Measurements from ENCODE around the gene CACNA2D3. TPM values are rescaled to one million over a fixed set of nuclear protein-coding genes. Genes with fewer than 3 reads are reported as not detected.

CACNA2D3 gene
- total and polyA plus RNA-seq, 12 donors = 0.51 to 43.5 (median 19.3) TPM

- H3K27me3 ChIP-seq = no peaks in the 10 kb centered on the region
- no peak overlapping the region for H3K4me3 ChIP-seq
- no peaks in the 10 kb centered on the region for H3K36me3 ChIP-seq
- no peak for ATAC-seq
- intact Hi-C loops (cut with DNase I) = no loop called here
- peaks cover 0 to 3% (median 0%) of the 10 kb centered on the region in 11 donors for H3K9me3 ChIP-seq
- H3K27ac ChIP-seq = no peak overlapping the region
- TF ChIP-seq, protein P1, sequence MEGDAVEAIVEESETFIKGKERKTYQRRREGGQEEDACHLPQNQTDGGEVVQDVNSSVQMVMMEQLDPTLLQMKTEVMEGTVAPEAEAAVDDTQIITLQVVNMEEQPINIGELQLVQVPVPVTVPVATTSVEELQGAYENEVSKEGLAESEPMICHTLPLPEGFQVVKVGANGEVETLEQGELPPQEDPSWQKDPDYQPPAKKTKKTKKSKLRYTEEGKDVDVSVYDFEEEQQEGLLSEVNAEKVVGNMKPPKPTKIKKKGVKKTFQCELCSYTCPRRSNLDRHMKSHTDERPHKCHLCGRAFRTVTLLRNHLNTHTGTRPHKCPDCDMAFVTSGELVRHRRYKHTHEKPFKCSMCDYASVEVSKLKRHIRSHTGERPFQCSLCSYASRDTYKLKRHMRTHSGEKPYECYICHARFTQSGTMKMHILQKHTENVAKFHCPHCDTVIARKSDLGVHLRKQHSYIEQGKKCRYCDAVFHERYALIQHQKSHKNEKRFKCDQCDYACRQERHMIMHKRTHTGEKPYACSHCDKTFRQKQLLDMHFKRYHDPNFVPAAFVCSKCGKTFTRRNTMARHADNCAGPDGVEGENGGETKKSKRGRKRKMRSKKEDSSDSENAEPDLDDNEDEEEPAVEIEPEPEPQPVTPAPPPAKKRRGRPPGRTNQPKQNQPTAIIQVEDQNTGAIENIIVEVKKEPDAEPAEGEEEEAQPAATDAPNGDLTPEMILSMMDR (IDR thresholded peaks at IDR 0.05) = no peak
- H3K4me1 ChIP-seq = no peaks in the 10 kb centered on the region
- DNase-seq = no peak
Measured at GRCh38 chr3:54801977-54802376, 679.6 kb downstream of the CACNA2D3 start.

- Histone ChIP-seq H3K36me3 (no peaks in the 10 kb centered on the region), H3K4me3 (no peak overlapping the region), H3K4me1 (no peaks in the 10 kb centered on the region), H3K27me3 (no peaks in the 10 kb centered on the region), H3K27ac (no peak overlapping the region), H3K9me3 (peaks cover 0 to 6% (median 0%) of the 10 kb centered on the region in 11 donors)
- TF ChIP-seq, protein P1 (IDR thresholded peaks at IDR 0.05) = no peak
- intact Hi-C loops (cut with DNase I) = no loop called here
- ATAC-seq (no peak), DNase-seq (no peak)
- 51 to 69% methylated on average over 3 of the region's 3 CpGs for WGBS, 2 donors
Measured at GRCh38 chr3:54810401-54810800, 688.0 kb downstream of the CACNA2D3 start.

- Histone ChIP-seq H3K4me1 (no peaks in the 10 kb centered on the region), H3K4me3 (no peak overlapping the region), H3K9me3 (no peaks in the 10 kb centered on the region), H3K27me3 (no peaks in the 10 kb centered on the region), H3K36me3 (no peaks in the 10 kb centered on the region), H3K27ac (no peak overlapping the region)
- intact Hi-C loops (cut with DNase I) = no loop called here
- no peak for DNase-seq
- WGBS, 2 donors = 89 to 91% methylated on average over 3 of the region's 3 CpGs
- TF ChIP-seq, protein P1 (IDR thresholded peaks at IDR 0.05) = no peak
- no peak for ATAC-seq
Measured at GRCh38 chr3:54814224-54814623, 691.9 kb downstream of the CACNA2D3 start.

GRCh38 chr3:54817628-54818027 is 695.3 kb downstream of the CACNA2D3 start:
- Histone ChIP-seq H3K9me3 (no peaks in the 10 kb centered on the region), H3K27me3 (no peaks in the 10 kb centered on the region), H3K4me3 (no peak overlapping the region), H3K27ac (no peak overlapping the region), H3K36me3 (no peaks in the 10 kb centered on the region), H3K4me1 (peaks cover 0 to 9% (median 4%) of the 10 kb centered on the region in 9 donors)
- TF ChIP-seq, protein P1 (IDR thresholded peaks at IDR 0.05) = no peak
- intact Hi-C loops (cut with DNase I) = no loop called here
- ATAC-seq (no peak), DNase-seq (no peak)
- 79% methylated on average over 1 of the region's 1 CpG for WGBS, 2 donors
